PC-9 (cell line): ENCODE measurements around the gene ITCH.

Experiments used
- CTCF ChIP-seq: fragments of 200-600 bp; sonication (generic); conservative IDR thresholded peaks from 2 replicates; pipeline ENCODE4 v1.6.1; 2017; ENCODE audit warnings: mixed run types, antibody characterized with exemption, mild to moderate bottlenecking, moderate library complexity
- EZH2 ChIP-seq: fragments of 200-600 bp; sonication (generic); IDR thresholded peaks from 2 replicates; pipeline ENCODE4 v1.8.0; 2017; ENCODE audit warnings: antibody characterized with exemption, low read depth

DNA sequence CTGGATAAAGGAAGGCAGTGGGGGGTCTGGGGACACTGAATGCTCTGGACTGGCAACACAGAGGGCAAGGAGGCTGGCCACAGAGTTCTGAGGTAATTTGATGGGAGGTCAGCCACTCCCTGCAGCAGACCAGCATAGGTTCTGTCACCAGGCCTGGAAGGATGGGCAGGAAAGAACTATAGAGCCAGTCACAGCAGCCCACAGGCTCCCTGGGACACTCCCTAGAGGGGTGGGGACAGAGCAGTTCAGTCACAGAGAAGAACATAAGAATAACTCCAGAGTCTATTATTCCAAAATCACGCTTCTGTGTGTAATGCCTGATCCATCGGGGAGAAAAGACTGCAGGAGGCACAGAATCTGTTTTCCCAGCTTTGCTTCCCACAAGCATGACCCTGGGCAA is 172.8 kb downstream of the ITCH start:
- TF ChIP-seq CTCF = no peak
- no peak for TF ChIP-seq EZH2
